Hepatocyte (in vitro differentiated cells): Measurements from ENCODE around the gene SPIB. TPM values are rescaled to one million over a fixed set of nuclear protein-coding genes. Genes with fewer than 3 reads are reported as not detected.

Experiments
- DNase-seq: peaks from one replicate; pipeline ENCODE4 v3.0.0-alpha.2; 2016; ENCODE audit warnings: low spot score
- H2AFZ ChIP-seq: fragments of 200-600 bp; sonication (generic); 2 replicates; pipeline ENCODE4 v1.6.0; 2016; ENCODE audit warnings: antibody characterized with exemption, mild to moderate bottlenecking
- H3K27ac ChIP-seq: fragments of 200-600 bp; sonication (generic); 2 replicates; pipeline ENCODE4 v1.5.1; 2016; ENCODE audit warnings: mild to moderate bottlenecking
- H3K27me3 ChIP-seq: fragments of 200-600 bp; sonication (generic); 2 replicates; pipeline ENCODE4 v1.6.1; 2016
- H3K36me3 ChIP-seq: fragments of 200-600 bp; sonication (generic); replicated peaks from 2 replicates; pipeline ENCODE4 v1.5.1; 2016; ENCODE audit warnings: low read depth; ENCODE audit not compliant: insufficient read depth
- H3K4me1 ChIP-seq: fragments of 200-600 bp; sonication (generic); 2 replicates; pipeline ENCODE4 v1.5.1; 2016; ENCODE audit warnings: mild to moderate bottlenecking, moderate library complexity; ENCODE audit not compliant: insufficient read depth
- H3K4me2 ChIP-seq: fragments of 200-600 bp; sonication (generic); 2 replicates; pipeline ENCODE4 v1.6.0; 2016
- H3K4me3 ChIP-seq: fragments of 200-600 bp; sonication (generic); 2 replicates; pipeline ENCODE4 v1.5.1; 2016; ENCODE audit warnings: mild to moderate bottlenecking
- H3K79me2 ChIP-seq: fragments of 200-600 bp; sonication (generic); 2 replicates; pipeline ENCODE4 v1.6.0; 2017; ENCODE audit warnings: mild to moderate bottlenecking
- H3K9me2 ChIP-seq: fragments of 200-600 bp; sonication (generic); replicated peaks from 2 replicates; pipeline ENCODE4 v1.6.0; 2017; ENCODE audit warnings: mild to moderate bottlenecking; ENCODE audit not compliant: insufficient read depth
- H3K9me3 ChIP-seq: fragments of 200-600 bp; sonication (generic); 2 replicates; pipeline ENCODE4 v1.5.1; 2016; ENCODE audit warnings: low read depth, mild to moderate bottlenecking
- H4K20me1 ChIP-seq: fragments of 200-600 bp; sonication (generic); 2 replicates; pipeline ENCODE4 v1.6.0; 2016; ENCODE audit warnings: mild to moderate bottlenecking; ENCODE audit not compliant: insufficient read depth, poor library complexity, severe bottlenecking
- CTCF ChIP-seq: fragments of 200-600 bp; sonication (generic); IDR thresholded peaks from 2 replicates; pipeline ENCODE4 v1.5.1; 2016; ENCODE audit warnings: antibody characterized with exemption, mild to moderate bottlenecking; ENCODE audit not compliant: poor library complexity
- EZH2 ChIP-seq: fragments of 200-600 bp; sonication (generic); IDR thresholded peaks from 2 replicates; pipeline ENCODE4 v1.6.1; 2016; ENCODE audit warnings: antibody characterized with exemption, mild to moderate bottlenecking, borderline replicate concordance
- EZH2phosphoT487 ChIP-seq: fragments of 200-600 bp; sonication (generic); IDR thresholded peaks from one replicate; pipeline ENCODE4 v1.6.1; 2018; ENCODE audit warnings: antibody characterized with exemption, mild to moderate bottlenecking, low read depth, moderate library complexity; ENCODE audit not compliant: unreplicated experiment, severe bottlenecking
- WGBS: methylation state at CpG from one replicate; pipeline ENCODE4 v1.1.6; 2016; ENCODE audit warnings: low lambda C conversion rate; ENCODE audit errors: missing lambda C conversion rate; 5-methylcytosine and 5-hydroxymethylcytosine counted together
- polyA plus RNA-seq: library from polyadenylated mRNA; unstranded; fragments of >200 nt; fragmentation: Nextera tagmentation; extraction: Ambion mirVana; gene quantifications from 2 replicates; pipeline ENCODE4 v1.2.1, GENCODE V29; 2016
- total RNA-seq: library from RNA; depleted of rRNA; stranded (reverse); fragments of >200 nt; gene quantifications from 2 replicates; pipeline ENCODE4 v1.2.3, GENCODE V29; 2014

Gene SPIB
- total and polyA plus RNA-seq, 2 experiments from 2014 or later = 0.63 to 2.8 TPM

DNA sequence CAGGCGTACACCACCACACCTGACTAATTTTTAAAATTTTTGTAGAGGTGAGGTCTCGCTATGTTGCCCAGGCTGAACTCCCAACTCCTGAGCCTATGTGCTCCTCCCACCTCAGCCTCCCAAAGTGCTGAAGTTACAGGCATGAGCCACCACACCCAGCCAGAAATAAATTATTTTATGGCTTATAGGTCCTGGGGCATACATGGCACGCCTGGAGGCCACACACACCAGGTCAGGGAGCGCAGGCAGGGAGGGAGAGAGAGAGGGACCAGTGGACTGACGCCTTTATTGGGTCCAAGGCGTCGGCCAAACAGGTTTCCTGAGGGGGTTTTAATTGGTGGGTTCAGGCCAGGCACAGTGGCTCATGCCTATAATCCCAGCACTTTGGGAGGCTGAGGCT lies 6.8 kb downstream of the SPIB start:
- WGBS = 83% methylated on average over 7 of the region's 7 CpGs
- Histone ChIP-seq H3K9me3 (no peaks in the 10 kb centered on the region), H3K4me2 (no peak overlapping the region), H3K79me2 (no peaks in the 10 kb centered on the region), H3K4me1 (no peaks in the 10 kb centered on the region), H3K4me3 (no peak overlapping the region), H3K9me2 (no peaks in the 10 kb centered on the region), H3K36me3 (no peaks in the 10 kb centered on the region), H4K20me1 (no peaks in the 10 kb centered on the region), H3K27me3 (peaks cover 2% of the 10 kb centered on the region), H2AFZ (no peak overlapping the region), H3K27ac (no peak overlapping the region)
- no peak for TF ChIP-seq CTCF
- no peak for TF ChIP-seq EZH2phosphoT487
- no peak for TF ChIP-seq EZH2
- no peak for DNase-seq

DNA sequence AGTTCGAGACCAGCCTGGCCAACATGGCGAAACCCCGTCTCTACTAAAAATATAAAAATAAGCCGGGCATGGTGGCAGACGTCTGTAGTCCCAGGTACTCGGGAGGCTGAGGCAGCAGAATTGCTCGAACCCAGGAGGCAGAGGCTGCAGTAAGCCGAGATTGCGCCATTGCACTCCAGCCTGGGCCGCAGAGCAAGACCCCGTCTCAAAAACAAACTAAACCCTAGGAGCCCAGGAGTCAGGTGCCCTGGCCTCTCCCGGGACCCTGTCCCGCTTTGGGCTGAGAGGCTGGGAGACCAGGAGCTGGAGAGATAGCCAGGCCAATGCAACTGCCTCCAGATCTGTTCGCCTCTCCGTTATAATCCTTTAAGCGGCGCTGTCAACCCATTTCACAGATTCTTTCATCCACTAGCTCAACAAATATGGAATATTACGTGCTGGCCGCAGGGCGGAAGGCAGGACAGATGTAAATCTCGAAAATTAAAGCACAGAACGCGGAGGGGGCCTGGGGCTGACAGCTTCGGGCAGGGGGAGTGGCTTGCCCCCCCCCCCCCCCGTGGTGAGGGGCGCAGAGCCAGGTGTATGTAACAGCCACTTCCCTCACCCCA lies 8.7 kb downstream of the SPIB start:
- H3K79me2 ChIP-seq = no peaks in the 10 kb centered on the region
- peak overlapping the region; percentile 35 for H2AFZ ChIP-seq
- TF ChIP-seq EZH2phosphoT487 (no peak), EZH2 (no peak), CTCF (no peak)
- peaks cover 4% of the 10 kb centered on the region for H3K27me3 ChIP-seq
- peaks cover 4% of the 10 kb centered on the region for H3K4me1 ChIP-seq
- H3K4me2 ChIP-seq = peak overlapping the region; percentile 76
- WGBS = 95% methylated on average over 24 of the region's 26 CpGs
- no peak overlapping the region for H3K4me3 ChIP-seq
- no peak overlapping the region for H3K27ac ChIP-seq
- no peaks in the 10 kb centered on the region for H3K9me3 ChIP-seq
- no peaks in the 10 kb centered on the region for H4K20me1 ChIP-seq
- no peaks in the 10 kb centered on the region for H3K36me3 ChIP-seq
- no peaks in the 10 kb centered on the region for H3K9me2 ChIP-seq
- no peak for DNase-seq

DNA sequence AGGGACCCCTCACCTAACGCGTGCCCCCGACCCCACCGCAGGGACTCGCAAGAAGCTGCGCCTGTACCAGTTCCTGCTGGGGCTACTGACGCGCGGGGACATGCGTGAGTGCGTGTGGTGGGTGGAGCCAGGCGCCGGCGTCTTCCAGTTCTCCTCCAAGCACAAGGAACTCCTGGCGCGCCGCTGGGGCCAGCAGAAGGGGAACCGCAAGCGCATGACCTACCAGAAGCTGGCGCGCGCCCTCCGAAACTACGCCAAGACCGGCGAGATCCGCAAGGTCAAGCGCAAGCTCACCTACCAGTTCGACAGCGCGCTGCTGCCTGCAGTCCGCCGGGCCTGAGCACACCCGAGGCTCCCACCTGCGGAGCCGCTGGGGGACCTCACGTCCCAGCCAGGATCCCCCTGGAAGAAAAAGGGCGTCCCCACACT lies 9.3 kb downstream of the SPIB start:
- Histone ChIP-seq H2AFZ (peak overlapping the region; percentile 35), H3K36me3 (no peaks in the 10 kb centered on the region), H3K4me2 (peak overlapping the region; percentile 76), H3K9me3 (no peaks in the 10 kb centered on the region), H3K4me3 (no peak overlapping the region), H3K79me2 (no peaks in the 10 kb centered on the region), H3K27ac (no peak overlapping the region), H3K9me2 (no peaks in the 10 kb centered on the region), H3K27me3 (peaks cover 7% of the 10 kb centered on the region), H4K20me1 (no peaks in the 10 kb centered on the region), H3K4me1 (peaks cover 4% of the 10 kb centered on the region)
- peak; percentile 86 for DNase-seq
- WGBS = 34% methylated on average over 37 of the region's 38 CpGs
- TF ChIP-seq EZH2phosphoT487 = no peak
- TF ChIP-seq CTCF = no peak
- no peak for TF ChIP-seq EZH2
